Measurements from ENCODE around the gene TRIM3.

TRIM3 gene

DNA sequence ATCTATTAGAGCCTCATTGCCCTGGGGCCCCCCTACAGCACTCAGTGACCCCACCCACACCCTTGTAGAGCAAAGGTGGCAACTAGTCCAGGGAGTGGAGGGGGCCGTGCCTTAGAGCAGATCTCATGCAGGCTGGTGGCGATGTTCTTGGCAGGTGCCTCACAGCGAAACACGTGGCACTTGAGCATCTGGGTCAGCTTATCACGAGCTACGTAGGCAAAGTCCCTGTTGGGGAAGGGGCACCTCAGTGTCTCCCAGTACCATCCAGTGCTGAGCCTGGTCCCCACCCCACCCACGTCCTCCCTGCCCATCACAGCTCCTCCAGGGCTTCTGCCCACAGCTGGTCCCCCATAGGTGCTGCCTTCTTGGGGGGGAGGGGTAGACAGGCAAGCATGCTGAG is 72.3 kb downstream of the TRIM3 start:
- no peak for DNase-seq (ENCODE audit: low read depth)

DNA sequence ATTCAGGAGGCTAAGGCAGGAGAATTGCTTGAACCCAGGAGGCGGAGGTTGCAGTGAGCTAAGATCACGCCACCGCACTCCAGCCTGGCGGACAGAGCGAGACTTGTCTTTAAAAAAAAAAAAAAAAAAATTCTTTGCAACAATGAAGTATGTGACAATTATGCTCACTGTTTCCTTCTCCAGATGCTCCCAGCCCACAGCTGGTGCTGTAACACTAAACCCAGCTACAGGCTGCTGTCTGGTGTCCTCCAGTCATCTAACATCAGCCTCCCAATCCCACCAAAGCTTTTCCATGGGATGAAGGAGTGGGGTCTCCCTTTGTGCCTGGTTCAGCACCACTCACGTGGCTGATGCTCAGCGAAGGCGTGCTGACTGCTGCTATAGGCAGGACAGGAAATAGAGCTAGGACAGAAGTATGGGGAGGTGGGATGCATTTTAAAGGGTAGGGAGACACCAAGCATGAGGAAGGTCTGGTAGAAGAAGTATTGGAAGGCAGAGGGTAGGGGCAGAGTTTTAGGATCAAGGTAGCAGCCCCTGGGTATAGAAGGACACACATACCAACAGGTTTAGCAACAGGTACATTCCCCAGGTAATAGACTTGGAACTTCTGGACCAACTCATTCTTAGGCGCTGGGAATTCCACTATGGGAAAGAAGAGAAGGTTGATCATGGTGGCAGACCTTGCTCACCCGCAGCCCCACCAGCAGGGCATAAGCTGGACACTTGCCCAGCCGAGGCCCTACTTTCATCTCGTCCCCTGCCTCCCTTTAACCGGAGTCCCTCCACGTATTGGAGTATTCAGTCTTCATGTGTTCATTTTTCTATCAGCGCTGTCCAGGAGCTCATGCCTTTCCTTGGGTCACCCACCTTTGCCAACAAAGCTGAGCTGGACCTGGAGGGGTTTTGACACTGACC is 73.1 kb downstream of the TRIM3 start:
- DNase-seq (ENCODE audit: low read depth), result no peak
